HepG2 (cell line): ENCODE results near the gene STIM1. TPM values are rescaled to one million over a fixed set of nuclear protein-coding genes. Genes with fewer than 3 reads are reported as not detected.
A peak's percentile ranks its signal among the peaks of the same experiment; 100 is the strongest.

Experiments
- BRCA1 ChIP-seq: sonication (generic); formaldehyde crosslinking; IDR thresholded peaks from 2 replicates; pipeline ENCODE4 v1.4.0; 2020; ENCODE audit warnings: missing genetic modification reagents
- HOXA3 ChIP-seq: sonication (generic); formaldehyde crosslinking; IDR thresholded peaks from 2 replicates; pipeline ENCODE4 v1.5.0; 2020; ENCODE audit warnings: missing genetic modification reagents
- MXI1 ChIP-seq: IDR thresholded peaks from 3 replicates; pipeline ENCODE4 v1.6.1; 2012; ENCODE audit warnings: low read depth, low read length, inconsistent platforms, borderline replicate concordance
- NR1H2 ChIP-seq: sonication (generic); formaldehyde crosslinking; IDR thresholded peaks from 2 replicates; pipeline ENCODE4 v1.8.1; 2022; ENCODE audit warnings: low read depth, missing genetic modification reagents, borderline replicate concordance
- PRMT3 ChIP-seq: sonication (generic); formaldehyde crosslinking; IDR thresholded peaks from 2 replicates; pipeline ENCODE4 v1.8.1; 2022; ENCODE audit warnings: low read depth, mild to moderate bottlenecking, moderate library complexity, missing genetic modification reagents, borderline replicate concordance
- WIZ ChIP-seq: sonication (generic); formaldehyde crosslinking; IDR thresholded peaks from 2 replicates; pipeline ENCODE4 v1.5.1; 2020; ENCODE audit warnings: mild to moderate bottlenecking, missing genetic modification reagents
- ZBTB1 ChIP-seq: sonication (generic); formaldehyde crosslinking; IDR thresholded peaks from 2 replicates; pipeline ENCODE4 v1.4.0; 2020; ENCODE audit warnings: missing genetic modification reagents, borderline replicate concordance
- ZBTB37 ChIP-seq: sonication (generic); formaldehyde crosslinking; IDR thresholded peaks from 2 replicates; pipeline ENCODE4 v1.4.0; 2020; ENCODE audit warnings: mild to moderate bottlenecking, missing genetic modification reagents
- ZC3H4 ChIP-seq: sonication (generic); formaldehyde crosslinking; IDR thresholded peaks from 2 replicates; pipeline ENCODE4 v1.4.0; 2020; ENCODE audit warnings: missing genetic modification reagents, borderline replicate concordance
- ZNF350 ChIP-seq: sonication (generic); formaldehyde crosslinking; IDR thresholded peaks from 2 replicates; pipeline ENCODE4 v1.4.0; 2020; ENCODE audit warnings: mild to moderate bottlenecking, low read depth, missing genetic modification reagents, borderline replicate concordance
- ZNF672 ChIP-seq: sonication (generic); formaldehyde crosslinking; IDR thresholded peaks from 2 replicates; pipeline ENCODE4 v1.8.1; 2022; ENCODE audit warnings: missing genetic modification reagents
- ZSCAN5A ChIP-seq: sonication (generic); formaldehyde crosslinking; IDR thresholded peaks from 2 replicates; pipeline ENCODE4 v1.8.0; 2022; ENCODE audit warnings: mild to moderate bottlenecking, missing genetic modification reagents, borderline replicate concordance
- polyA plus RNA-seq, 8 experiments: library from polyadenylated mRNA; depleted of rRNA in 3 of 8; stranded (reverse) in 7 of 8; unstranded in 1 of 8; fragments of >200 nt; fragmentation: Illumina TruSeq in 4 of 8; extraction: Trizol in 4 of 8; gene quantifications; 2 replicates each; pipeline versions ENCODE4 v1.2.1 to v1.2.3, GENCODE V29; 2011 to 2016; ENCODE audit warnings: low read depth in 4 of 8, missing spikeins in 1 of 8, mixed read lengths in 1 of 8; ENCODE audit not compliant: insufficient read depth in 1 of 8
- total RNA-seq, 5 experiments: library from RNA; depleted of rRNA; stranded (reverse); fragments of >200 nt; fragmentation: Illumina TruSeq; extraction: Trizol; gene quantifications; 2 replicates each; pipeline ENCODE4 v1.2.3, GENCODE V29; 2016; ENCODE audit warnings: low read depth in 1 of 5
- TF ChIP-seq, protein P1 (sequence below), 2 experiments: sonication (generic) in 1 of 2; formaldehyde crosslinking in 1 of 2; IDR thresholded peaks; 2 replicates each; pipeline versions ENCODE4 v1.4.0 to v1.6.1; 2016 to 2020; ENCODE audit warnings: borderline replicate concordance in 1 of 2, low read depth in 1 of 2, mild to moderate bottlenecking in 1 of 2, missing genetic modification reagents in 1 of 2
- TF ChIP-seq, protein P2 (sequence below): sonication (generic); formaldehyde crosslinking; IDR thresholded peaks from 2 replicates; pipeline ENCODE4 v1.8.0; 2022; ENCODE audit warnings: mild to moderate bottlenecking, missing genetic modification reagents
- TF ChIP-seq, protein P3 (sequence below): IDR thresholded peaks from 2 replicates; pipeline ENCODE4 v1.6.1; 2012; ENCODE audit warnings: inconsistent platforms
- TF ChIP-seq, protein P4 (sequence below): sonication (generic); formaldehyde crosslinking; conservative IDR thresholded peaks from 2 replicates; pipeline ENCODE4 v1.5.0; 2020; ENCODE audit warnings: missing genetic modification reagents
- TF ChIP-seq, protein P5 (sequence below): IDR thresholded peaks from 2 replicates; pipeline ENCODE4 v1.6.1; 2016; ENCODE audit warnings: low read depth, control low read depth

STIM1 gene
- total and polyA plus RNA-seq, 2 of the 13 experiments (the other 11 are each of a cell fraction or from before 2014, with no cell fraction given) = 19.2 to 28.5 TPM

GRCh38 chr11:3933165-3933628 lies 77.7 kb downstream of the STIM1 start (continued):
- TF ChIP-seq, protein P1, sequence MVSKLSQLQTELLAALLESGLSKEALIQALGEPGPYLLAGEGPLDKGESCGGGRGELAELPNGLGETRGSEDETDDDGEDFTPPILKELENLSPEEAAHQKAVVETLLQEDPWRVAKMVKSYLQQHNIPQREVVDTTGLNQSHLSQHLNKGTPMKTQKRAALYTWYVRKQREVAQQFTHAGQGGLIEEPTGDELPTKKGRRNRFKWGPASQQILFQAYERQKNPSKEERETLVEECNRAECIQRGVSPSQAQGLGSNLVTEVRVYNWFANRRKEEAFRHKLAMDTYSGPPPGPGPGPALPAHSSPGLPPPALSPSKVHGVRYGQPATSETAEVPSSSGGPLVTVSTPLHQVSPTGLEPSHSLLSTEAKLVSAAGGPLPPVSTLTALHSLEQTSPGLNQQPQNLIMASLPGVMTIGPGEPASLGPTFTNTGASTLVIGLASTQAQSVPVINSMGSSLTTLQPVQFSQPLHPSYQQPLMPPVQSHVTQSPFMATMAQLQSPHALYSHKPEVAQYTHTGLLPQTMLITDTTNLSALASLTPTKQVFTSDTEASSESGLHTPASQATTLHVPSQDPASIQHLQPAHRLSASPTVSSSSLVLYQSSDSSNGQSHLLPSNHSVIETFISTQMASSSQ (IDR thresholded peaks at IDR 0.05; ENCODE audit: low read depth) = 0 out of 2 replicates have a peak, but pooled peaks have one; percentile 57
- TF ChIP-seq, protein P1 (CRISPR knock-in tag; IDR thresholded peaks at IDR 0.05; ENCODE audit: borderline replicate concordance) = peak; percentile 35; the same call in 1 of the 2 replicates
- no peak for TF ChIP-seq ZNF350 (CRISPR knock-in tag)
- TF ChIP-seq WIZ (CRISPR knock-in tag) = no peak
- TF ChIP-seq, protein P2, sequence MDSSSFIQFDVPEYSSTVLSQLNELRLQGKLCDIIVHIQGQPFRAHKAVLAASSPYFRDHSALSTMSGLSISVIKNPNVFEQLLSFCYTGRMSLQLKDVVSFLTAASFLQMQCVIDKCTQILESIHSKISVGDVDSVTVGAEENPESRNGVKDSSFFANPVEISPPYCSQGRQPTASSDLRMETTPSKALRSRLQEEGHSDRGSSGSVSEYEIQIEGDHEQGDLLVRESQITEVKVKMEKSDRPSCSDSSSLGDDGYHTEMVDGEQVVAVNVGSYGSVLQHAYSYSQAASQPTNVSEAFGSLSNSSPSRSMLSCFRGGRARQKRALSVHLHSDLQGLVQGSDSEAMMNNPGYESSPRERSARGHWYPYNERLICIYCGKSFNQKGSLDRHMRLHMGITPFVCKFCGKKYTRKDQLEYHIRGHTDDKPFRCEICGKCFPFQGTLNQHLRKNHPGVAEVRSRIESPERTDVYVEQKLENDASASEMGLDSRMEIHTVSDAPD (CRISPR knock-in tag) = no peak
- TF ChIP-seq ZSCAN5A (CRISPR knock-in tag) = no peak
- no peak; the same call in 1 of the 2 replicates for TF ChIP-seq HOXA3 (CRISPR knock-in tag)
- TF ChIP-seq, protein P3, sequence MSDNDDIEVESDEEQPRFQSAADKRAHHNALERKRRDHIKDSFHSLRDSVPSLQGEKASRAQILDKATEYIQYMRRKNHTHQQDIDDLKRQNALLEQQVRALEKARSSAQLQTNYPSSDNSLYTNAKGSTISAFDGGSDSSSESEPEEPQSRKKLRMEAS = peak; percentile 83
- no peak for TF ChIP-seq PRMT3 (CRISPR knock-in tag)
- TF ChIP-seq, protein P4, sequence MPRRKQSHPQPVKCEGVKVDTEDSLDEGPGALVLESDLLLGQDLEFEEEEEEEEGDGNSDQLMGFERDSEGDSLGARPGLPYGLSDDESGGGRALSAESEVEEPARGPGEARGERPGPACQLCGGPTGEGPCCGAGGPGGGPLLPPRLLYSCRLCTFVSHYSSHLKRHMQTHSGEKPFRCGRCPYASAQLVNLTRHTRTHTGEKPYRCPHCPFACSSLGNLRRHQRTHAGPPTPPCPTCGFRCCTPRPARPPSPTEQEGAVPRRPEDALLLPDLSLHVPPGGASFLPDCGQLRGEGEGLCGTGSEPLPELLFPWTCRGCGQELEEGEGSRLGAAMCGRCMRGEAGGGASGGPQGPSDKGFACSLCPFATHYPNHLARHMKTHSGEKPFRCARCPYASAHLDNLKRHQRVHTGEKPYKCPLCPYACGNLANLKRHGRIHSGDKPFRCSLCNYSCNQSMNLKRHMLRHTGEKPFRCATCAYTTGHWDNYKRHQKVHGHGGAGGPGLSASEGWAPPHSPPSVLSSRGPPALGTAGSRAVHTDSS (CRISPR knock-in tag) = no peak
- TF ChIP-seq ZNF672 = no peak
- TF ChIP-seq ZC3H4 (CRISPR knock-in tag) = no peak
- TF ChIP-seq MXI1 = peak; percentile 59; the same call in 1 of the 3 replicates
- no peak for TF ChIP-seq NR1H2 (CRISPR knock-in tag)
- no peak for TF ChIP-seq BRCA1 (CRISPR knock-in tag)
- TF ChIP-seq ZBTB1 (CRISPR knock-in tag) = no peak
- TF ChIP-seq, protein P5, sequence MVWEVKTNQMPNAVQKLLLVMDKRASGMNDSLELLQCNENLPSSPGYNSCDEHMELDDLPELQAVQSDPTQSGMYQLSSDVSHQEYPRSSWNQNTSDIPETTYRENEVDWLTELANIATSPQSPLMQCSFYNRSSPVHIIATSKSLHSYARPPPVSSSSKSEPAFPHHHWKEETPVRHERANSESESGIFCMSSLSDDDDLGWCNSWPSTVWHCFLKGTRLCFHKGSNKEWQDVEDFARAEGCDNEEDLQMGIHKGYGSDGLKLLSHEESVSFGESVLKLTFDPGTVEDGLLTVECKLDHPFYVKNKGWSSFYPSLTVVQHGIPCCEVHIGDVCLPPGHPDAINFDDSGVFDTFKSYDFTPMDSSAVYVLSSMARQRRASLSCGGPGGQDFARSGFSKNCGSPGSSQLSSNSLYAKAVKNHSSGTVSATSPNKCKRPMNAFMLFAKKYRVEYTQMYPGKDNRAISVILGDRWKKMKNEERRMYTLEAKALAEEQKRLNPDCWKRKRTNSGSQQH = no peak
- TF ChIP-seq ZBTB37 = no peak
